Small intestine (tissue), 7 donors: ENCODE data around the gene DNAJB11. TPM values are rescaled to one million over a fixed set of nuclear protein-coding genes. Genes with fewer than 3 reads are reported as not detected.
A peak's percentile ranks its signal among the peaks of the same experiment; 100 is the strongest.
"Not testable (repeated sequence)": the region's sequence is repeated elsewhere in the genome, so short reads cannot be mapped to it uniquely, and the experiment has no call there.

Source experiments
- DNase-seq, 2 donors: peaks; one replicate each; pipeline versions ENCODE4 v3.0.0 to v3.0.0-alpha.2; 2013
- FAIRE-seq: peaks from 2 replicates; lab custom pipeline; 2012; peaks lifted over from hg19 to GRCh38; lab: Jason Lieb, UNC
- H3K27ac ChIP-seq, 3 donors: one replicate each; pipeline ENCODE4 v1.5.1; 2013; ENCODE audit warnings: low read length in 2 of 3, mild to moderate bottlenecking in 2 of 3, control low read depth in 1 of 3, inconsistent platforms in 1 of 3, low read depth in 1 of 3, moderate library complexity in 1 of 3
- H3K27me3 ChIP-seq, 3 donors: one replicate each; pipeline ENCODE4 v1.6.1; 2013; ENCODE audit warnings: low read length in 3 of 3, inconsistent platforms in 1 of 3; ENCODE audit not compliant: control insufficient read depth in 3 of 3, insufficient read depth in 3 of 3
- H3K36me3 ChIP-seq, 3 donors: one replicate each; pipeline ENCODE4 v1.6.1; 2013; ENCODE audit warnings: low read length in 3 of 3, inconsistent platforms in 1 of 3, low read depth in 1 of 3, mild to moderate bottlenecking in 1 of 3, moderate library complexity in 1 of 3; ENCODE audit not compliant: control insufficient read depth in 3 of 3, insufficient read depth in 2 of 3
- H3K4me1 ChIP-seq, 3 donors: one replicate each; pipeline ENCODE4 v1.6.1; 2013; ENCODE audit warnings: low read length in 2 of 3, inconsistent platforms in 1 of 3, low read depth in 1 of 3, mild to moderate bottlenecking in 1 of 3, moderate library complexity in 1 of 3; ENCODE audit not compliant: control insufficient read depth in 3 of 3, insufficient read depth in 2 of 3
- H3K4me3 ChIP-seq, 3 donors: one replicate each; pipeline ENCODE4 v1.5.1; 2013; ENCODE audit warnings: low read length in 3 of 3, control low read depth in 1 of 3, inconsistent platforms in 1 of 3, low read depth in 1 of 3, mild to moderate bottlenecking in 1 of 3, moderate library complexity in 1 of 3
- H3K9me3 ChIP-seq, 2 donors: one replicate each; pipeline ENCODE4 v1.6.1; 2013; ENCODE audit warnings: low read depth in 1 of 2, low read length in 1 of 2; ENCODE audit not compliant: control insufficient read depth in 2 of 2, insufficient read depth in 1 of 2
- WGBS, 3 donors: extraction: QIAGEN DNeasy Blood & Tissue Kit; methylation state at CpG; one replicate each; pipeline ENCODE4 v1.1.7; 2013; 5-methylcytosine and 5-hydroxymethylcytosine counted together
- polyA plus RNA-seq, 4 donors: library from polyadenylated mRNA; stranded (reverse) in 3 of 4; unstranded in 1 of 4; fragments of 200-250 nt in 3 of 4; fragments of 120-200 nt in 1 of 4; gene quantifications; one replicate each; pipeline versions ENCODE4 v1.2.1 to v1.2.3, GENCODE V29; 2013
- donor health status: healthy with polysubstance abuse.
- donor health status: control.
- donor health status: control.
- donor health status: Bipolar disorder and iron deficiency.
- donor health status: healthy.

The DNAJB11 gene
- polyA plus RNA-seq, 4 donors: 36.7 to 86.6 (median 52.7) TPM

- H3K27me3 ChIP-seq: no peaks in the 10 kb centered on the region
- H3K4me1 ChIP-seq: peaks cover 0 to 2% (median 0%) of the 10 kb centered on the region in 3 donors
- no peak overlapping the region for H3K4me3 ChIP-seq
- DNase-seq: peak in 1 of 2 donors; percentile 12
- H3K9me3 ChIP-seq: no peaks in the 10 kb centered on the region
- FAIRE-seq: no peak
- H3K27ac ChIP-seq: no peak overlapping the region
- H3K36me3 ChIP-seq: no peaks in the 10 kb centered on the region
Measured at GRCh38 chr3:186633481-186633880, 63.0 kb downstream of the DNAJB11 start.

DNA sequence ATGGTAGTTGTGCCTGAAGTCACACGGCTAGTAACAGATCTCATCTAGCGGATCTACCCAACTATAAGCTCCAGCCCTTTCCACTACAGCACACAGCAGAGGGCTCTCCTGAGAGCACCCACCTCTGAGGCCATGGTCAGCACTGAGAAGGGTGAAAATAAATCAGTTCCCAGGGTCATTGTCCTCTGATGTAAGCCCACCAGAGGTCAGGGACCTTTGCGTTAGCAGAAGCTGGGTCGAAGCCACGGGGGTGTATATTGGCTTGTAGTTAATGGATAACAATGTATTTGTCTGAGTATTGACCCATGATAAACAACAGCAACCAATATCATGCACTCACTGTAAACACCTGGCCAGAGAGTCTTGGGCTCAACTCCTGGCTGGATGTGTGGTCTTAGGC, 63.7 kb downstream of the DNAJB11 start:
- H3K36me3 ChIP-seq, H3K27ac ChIP-seq, DNase-seq, H3K9me3 ChIP-seq, H3K4me3 ChIP-seq, H3K27me3 ChIP-seq, FAIRE-seq, H3K4me1 ChIP-seq: not testable (repeated sequence)
- WGBS, 3 donors: 85 to 91% (median 90%) methylated on average over 5 of the region's 5 CpGs

Other genes starting within 250 kb of the DNAJB11 start
- 1 to 10 TPM in 2 of 4 donors, under 1 TPM in 2; 0.19 to 4.0 (median 0.92) TPM for gene DGKG, start 208.5 kb upstream of the DNAJB11 start, polyA plus RNA-seq
- 1 to 10 TPM; 2.0 to 7.4 (median 4.8) TPM for gene CRYGS, start 26.3 kb upstream of the DNAJB11 start, polyA plus RNA-seq
- 10 to 100 TPM in 1 of 4 donors, 1 to 10 TPM in 3; 3.2 to 15.6 (median 5.3) TPM for gene TBCCD1, start 3.4 kb upstream of the DNAJB11 start, polyA plus RNA-seq
- gene AHSG, start 42.3 kb downstream of the DNAJB11 start, polyA plus RNA-seq: under 1 TPM in 2 of 4 donors, not detected in 2; 0.04 to 0.53 TPM
- not detected for gene FETUB, start 69.7 kb downstream of the DNAJB11 start, polyA plus RNA-seq
- gene HRG, start 95.3 kb downstream of the DNAJB11 start, polyA plus RNA-seq: not detected
- gene KNG1, start 146.6 kb downstream of the DNAJB11 start, polyA plus RNA-seq: 10 to 100 TPM in 1 of 4 donors, not detected in 3; 14.8 TPM
- 100 to 1,000 TPM; 288 to 723 (median 396) TPM for gene EIF4A2, start 212.9 kb downstream of the DNAJB11 start, polyA plus RNA-seq
- gene RFC4, start 235.8 kb downstream of the DNAJB11 start, polyA plus RNA-seq: 10 to 100 TPM in 2 of 4 donors, 1 to 10 TPM in 2; 9.2 to 31.8 (median 17.9) TPM